ENCODE data around the gene DUSP8. TPM values are rescaled to one million over a fixed set of nuclear protein-coding genes. Genes with fewer than 3 reads are reported as not detected.

Gene DUSP8
- total RNA-seq, 1 experiment from 2014 or later: 2.4 TPM

DNA sequence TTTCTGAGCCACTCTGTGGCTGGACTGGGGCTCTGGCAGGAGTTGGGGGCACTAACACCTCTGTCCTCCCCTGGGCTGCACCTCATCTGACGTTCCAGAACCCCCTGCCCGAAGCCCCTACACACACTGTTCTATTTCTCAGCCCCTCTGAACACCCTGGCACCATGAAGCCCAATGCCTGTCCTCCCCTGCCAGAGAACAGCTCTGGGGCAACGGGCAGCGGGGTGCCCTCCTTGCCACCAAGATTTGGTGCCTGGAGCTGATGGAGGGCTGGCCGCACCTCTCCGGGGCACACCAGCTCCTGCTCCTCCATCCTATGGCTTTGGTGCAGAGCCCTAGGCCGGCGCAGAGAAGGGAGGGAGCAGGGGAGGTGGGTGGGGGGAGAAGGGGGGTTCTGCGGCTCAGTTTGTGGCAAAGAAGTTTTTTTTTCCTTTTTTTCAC, 16.3 kb downstream of the DUSP8 start:
- no peak for DNase-seq (ENCODE audit: low spot score)
- Mint-ChIP-seq H3K27me3 (ENCODE audit: low read depth) (peaks cover 78% of the 10 kb centered on the region), H3K27ac (no peak overlapping the region), H3K4me1 (peaks cover 24% of the 10 kb centered on the region), H3K4me3 (no peak overlapping the region), H3K36me3 (no peaks in the 10 kb centered on the region), H3K9me3 (no peaks in the 10 kb centered on the region)
- TF ChIP-seq ZNF219 (CRISPR knock-in tag; IDR thresholded peaks at IDR 0.05; ENCODE audit: borderline replicate concordance): no peak
- no peak for TF ChIP-seq NFYB (CRISPR knock-in tag; conservative IDR thresholded peaks at IDR 0.05; ENCODE audit: low read depth)
- no peak for TF ChIP-seq STAT6 (CRISPR knock-in tag; conservative IDR thresholded peaks at IDR 0.05; ENCODE audit: low read depth)
- TF ChIP-seq ZNF121 (CRISPR knock-in tag; IDR thresholded peaks at IDR 0.05): no peak
- no peak for TF ChIP-seq NFE2L1 (CRISPR knock-in tag; IDR thresholded peaks at IDR 0.05)
- TF ChIP-seq TP53 (CRISPR knock-in tag; IDR thresholded peaks at IDR 0.05): no peak
- no peak for TF ChIP-seq RELA (CRISPR knock-in tag; IDR thresholded peaks at IDR 0.05; ENCODE audit: borderline replicate concordance)
- no peak for TF ChIP-seq CREM (CRISPR knock-in tag; IDR thresholded peaks at IDR 0.05)
- no peak for TF ChIP-seq CBFB (CRISPR knock-in tag; IDR thresholded peaks at IDR 0.05; ENCODE audit: low read depth)
- no peak for TF ChIP-seq NR3C1 (CRISPR knock-in tag; conservative IDR thresholded peaks at IDR 0.05; ENCODE audit: low read depth)
- TF ChIP-seq SMAD3 (CRISPR knock-in tag; IDR thresholded peaks at IDR 0.05; ENCODE audit: borderline replicate concordance): no peak
- TF ChIP-seq, protein P1, sequence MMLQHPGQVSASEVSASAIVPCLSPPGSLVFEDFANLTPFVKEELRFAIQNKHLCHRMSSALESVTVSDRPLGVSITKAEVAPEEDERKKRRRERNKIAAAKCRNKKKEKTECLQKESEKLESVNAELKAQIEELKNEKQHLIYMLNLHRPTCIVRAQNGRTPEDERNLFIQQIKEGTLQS (CRISPR knock-in tag; conservative IDR thresholded peaks at IDR 0.05): no peak
- TF ChIP-seq FOXJ3 (CRISPR knock-in tag; IDR thresholded peaks at IDR 0.05; ENCODE audit: borderline replicate concordance): no peak
- no peak for TF ChIP-seq E2F5 (CRISPR knock-in tag; IDR thresholded peaks at IDR 0.05)
- no peak for TF ChIP-seq ESRRA (CRISPR knock-in tag; IDR thresholded peaks at IDR 0.05; ENCODE audit: borderline replicate concordance)
- no peak for TF ChIP-seq FOXP1 (CRISPR knock-in tag; IDR thresholded peaks at IDR 0.05; ENCODE audit: borderline replicate concordance)
- no peak for TF ChIP-seq ZBTB43 (CRISPR knock-in tag; IDR thresholded peaks at IDR 0.05)
- CTCF ChIA-PET: interaction anchor here (0.6 to 9.0 kb wide), 10 partner anchors 9 to 102 kb away, joined by 3 to 167 read pairs (median 6); no protein-coding TSS in a partner anchor
- ATAC-seq: no peak
- POLR2A ChIA-PET: interaction anchor here (1.0 kb wide), 1 partner anchor 10 kb away, joined by 4 read pairs; no protein-coding TSS in a partner anchor

DNA sequence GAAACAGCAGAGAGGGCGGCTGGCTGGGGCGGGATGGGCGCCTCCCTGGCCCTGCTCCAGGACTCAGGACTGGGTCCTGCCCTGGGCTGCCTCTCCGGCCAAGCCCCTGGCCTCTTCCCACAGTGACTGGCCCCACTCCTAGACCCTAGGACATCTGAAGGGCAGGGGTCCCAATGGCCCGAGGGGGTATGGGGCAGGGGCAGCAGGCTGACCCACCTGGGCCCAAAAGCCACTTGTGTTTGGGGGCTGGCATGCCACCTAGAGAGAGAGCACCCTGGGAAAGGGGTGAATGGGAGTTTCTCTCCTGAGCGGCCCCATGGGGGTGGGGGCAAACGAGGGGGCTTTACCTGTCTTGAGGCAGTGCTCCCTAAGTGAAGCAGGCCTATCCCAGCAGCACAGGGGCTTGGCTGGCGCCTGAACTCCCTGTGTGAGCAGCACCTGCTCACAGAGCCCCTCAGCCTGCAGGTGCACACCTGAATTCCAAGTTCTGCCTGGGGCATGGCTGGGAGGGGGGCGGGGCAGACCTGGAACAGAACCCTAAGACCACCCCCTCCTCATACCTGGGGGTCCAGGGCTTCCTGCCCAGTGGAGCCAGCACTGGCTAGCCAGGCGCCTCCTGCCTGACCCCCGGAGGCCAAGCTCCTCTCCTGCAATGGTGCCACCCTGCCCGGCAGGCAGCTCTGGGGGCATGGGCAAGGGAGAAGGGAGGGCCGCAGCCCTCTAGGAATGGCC, 16.9 kb downstream of the DUSP8 start:
- Mint-ChIP-seq H3K27me3 (ENCODE audit: low read depth) (peaks cover 76% of the 10 kb centered on the region), H3K36me3 (no peaks in the 10 kb centered on the region), H3K4me1 (peaks cover 24% of the 10 kb centered on the region), H3K4me3 (no peak overlapping the region), H3K9me3 (no peaks in the 10 kb centered on the region), H3K27ac (no peak overlapping the region)
- DNase-seq (ENCODE audit: low spot score) (no peak), ATAC-seq (no peak)
- ChIA-PET POLR2A (interaction anchor here (1.0 kb wide), 1 partner anchor 9 kb away, joined by 4 read pairs; no protein-coding TSS in a partner anchor), CTCF (interaction anchor here (0.6 to 9.0 kb wide), 10 partner anchors 9 to 102 kb away, joined by 3 to 167 read pairs (median 5); no protein-coding TSS in a partner anchor)
- TF ChIP-seq, protein P1 (CRISPR knock-in tag; conservative IDR thresholded peaks at IDR 0.05): no peak
- TF ChIP-seq CREB1 (CRISPR knock-in tag; IDR thresholded peaks at IDR 0.05) (no peak), RORB (CRISPR knock-in tag; IDR thresholded peaks at IDR 0.05) (no peak), OVOL2 (CRISPR knock-in tag; IDR thresholded peaks at IDR 0.05; ENCODE audit: borderline replicate concordance) (no peak), ATF6 (CRISPR knock-in tag; IDR thresholded peaks at IDR 0.05) (no peak), GRHL2 (CRISPR knock-in tag; IDR thresholded peaks at IDR 0.05; ENCODE audit: insufficient replicate concordance, severe bottlenecking) (no peak), NFATC4 (CRISPR knock-in tag; IDR thresholded peaks at IDR 0.05) (no peak)

Measured in WTC11 (cell line).